Measurements from ENCODE around the gene TRPV5. TPM values are rescaled to one million over a fixed set of nuclear protein-coding genes. Genes with fewer than 3 reads are reported as not detected.

Gene TRPV5
- total and polyA plus RNA-seq, 2 donors (not counting 1 experiment from before 2014, with no cell fraction given), result not detected

- Histone ChIP-seq H3K27ac (ENCODE audit: insufficient read depth, low read length) (no peak overlapping the region), H3K4me1 (ENCODE audit: control insufficient read depth, extremely low read depth, insufficient read depth, low read length) (no peaks in the 10 kb centered on the region), H4K20me1 (ENCODE audit: control insufficient read depth, extremely low read depth, insufficient read depth, low read length) (no peaks in the 10 kb centered on the region), H3K4me2 (ENCODE audit: extremely low read depth, insufficient read depth, low read length) (no peak overlapping the region), H3K27me3 (ENCODE audit: control insufficient read depth, insufficient read depth, low read length) (no peaks in the 10 kb centered on the region), H3K9me3 (ENCODE audit: control insufficient read depth, insufficient read depth, low read depth, low read length) (no peaks in the 10 kb centered on the region), H3K9ac (ENCODE audit: insufficient read depth, low read length) (no peak overlapping the region), H3K4me3 (replicated peaks in 1 of 4; ENCODE audit: control extremely low read depth in 1 of 4, insufficient read depth in 1 of 4, low read depth in 3 of 4, low read length in 4 of 4) (no peak overlapping the region), H3K79me2 (ENCODE audit: control insufficient read depth, insufficient read depth, low read length) (no peaks in the 10 kb centered on the region), H2AFZ (ENCODE audit: low read length) (no peak overlapping the region), H3K36me3 (ENCODE audit: control insufficient read depth, insufficient read depth, low read length) (no peaks in the 10 kb centered on the region)
- TF ChIP-seq EZH2 (IDR thresholded peaks at IDR 0.05; ENCODE audit: low read length, missing control alignments) (no peak), CTCF (conservative IDR thresholded peaks at IDR 0.05 in 1 of 2, IDR thresholded peaks at IDR 0.05 in 1 of 2; ENCODE audit: low read depth in 1 of 2, low read length in 2 of 2) (no peak)
- no peak for DNase-seq (ENCODE audit: low read depth in 2 of 2)
These were observed 24.2 kb upstream of the TRPV5 start for GRCh38 chr7:142957723-142958122.

GRCh38 chr7:142956951-142957623, 23.5 kb upstream of the TRPV5 start:
- Histone ChIP-seq H3K9me3 (ENCODE audit: control insufficient read depth, insufficient read depth, low read depth, low read length) (no peaks in the 10 kb centered on the region), H3K4me1 (ENCODE audit: control insufficient read depth, extremely low read depth, insufficient read depth, low read length) (no peaks in the 10 kb centered on the region), H3K27me3 (ENCODE audit: control insufficient read depth, insufficient read depth, low read length) (no peaks in the 10 kb centered on the region), H3K79me2 (ENCODE audit: control insufficient read depth, insufficient read depth, low read length) (no peaks in the 10 kb centered on the region), H2AFZ (ENCODE audit: low read length) (no peak overlapping the region), H4K20me1 (ENCODE audit: control insufficient read depth, extremely low read depth, insufficient read depth, low read length) (no peaks in the 10 kb centered on the region), H3K4me2 (ENCODE audit: extremely low read depth, insufficient read depth, low read length) (no peak overlapping the region), H3K4me3 (replicated peaks in 1 of 4; ENCODE audit: control extremely low read depth in 1 of 4, insufficient read depth in 1 of 4, low read depth in 3 of 4, low read length in 4 of 4) (no peak overlapping the region), H3K27ac (ENCODE audit: insufficient read depth, low read length) (no peak overlapping the region), H3K9ac (ENCODE audit: insufficient read depth, low read length) (no peak overlapping the region), H3K36me3 (ENCODE audit: control insufficient read depth, insufficient read depth, low read length) (no peaks in the 10 kb centered on the region)
- TF ChIP-seq EZH2 (IDR thresholded peaks at IDR 0.05; ENCODE audit: low read length, missing control alignments), result no peak
- TF ChIP-seq CTCF (conservative IDR thresholded peaks at IDR 0.05 in 1 of 2, IDR thresholded peaks at IDR 0.05 in 1 of 2; ENCODE audit: low read depth in 1 of 2, low read length in 2 of 2), result no peak
- DNase-seq (ENCODE audit: low read depth in 2 of 2), result peak in 1 of 2 donors; percentile 28

GRCh38 chr7:142954680-142955268, 21.2 kb upstream of the TRPV5 start:
- Histone ChIP-seq H3K9ac (ENCODE audit: insufficient read depth, low read length) (no peak overlapping the region), H4K20me1 (ENCODE audit: control insufficient read depth, extremely low read depth, insufficient read depth, low read length) (no peaks in the 10 kb centered on the region), H3K27me3 (ENCODE audit: control insufficient read depth, insufficient read depth, low read length) (no peaks in the 10 kb centered on the region), H3K4me3 (replicated peaks in 1 of 4; ENCODE audit: control extremely low read depth in 1 of 4, insufficient read depth in 1 of 4, low read depth in 3 of 4, low read length in 4 of 4) (no peak overlapping the region), H2AFZ (ENCODE audit: low read length) (no peak overlapping the region), H3K79me2 (ENCODE audit: control insufficient read depth, insufficient read depth, low read length) (no peaks in the 10 kb centered on the region), H3K36me3 (ENCODE audit: control insufficient read depth, insufficient read depth, low read length) (no peaks in the 10 kb centered on the region), H3K27ac (ENCODE audit: insufficient read depth, low read length) (no peak overlapping the region), H3K4me1 (ENCODE audit: control insufficient read depth, extremely low read depth, insufficient read depth, low read length) (no peaks in the 10 kb centered on the region), H3K4me2 (ENCODE audit: extremely low read depth, insufficient read depth, low read length) (no peak overlapping the region), H3K9me3 (ENCODE audit: control insufficient read depth, insufficient read depth, low read depth, low read length) (no peaks in the 10 kb centered on the region)
- TF ChIP-seq EZH2 (IDR thresholded peaks at IDR 0.05; ENCODE audit: low read length, missing control alignments), result no peak
- no peak for TF ChIP-seq CTCF (conservative IDR thresholded peaks at IDR 0.05 in 1 of 2, IDR thresholded peaks at IDR 0.05 in 1 of 2; ENCODE audit: low read depth in 1 of 2, low read length in 2 of 2)
- no peak for DNase-seq (ENCODE audit: low read depth in 2 of 2)

Measured in fibroblast of lung (primary cell).